Activated naive CD4-positive, alpha-beta T cell (primary cell): ENCODE data around the gene ZNF426.
"Not testable (repeated sequence)": the region's sequence is repeated elsewhere in the genome, so short reads cannot be mapped to it uniquely, and the experiment has no call there.

Source experiments
- DNase-seq, 4 experiments: peaks; one replicate each; lab custom pipeline; 2025; lab: John Stamatoyannopoulos, UW

The ZNF426 gene

GRCh38 chr19:9538183-9539058, at the start of gene ZNF426:
TSS of gene ZNF426 (minus strand) at chr19:9538645. CDS start at chr19:9536232, 2,413 bp downstream.
- peak; percentile 55 to 77 (median 66) for DNase-seq

DNA sequence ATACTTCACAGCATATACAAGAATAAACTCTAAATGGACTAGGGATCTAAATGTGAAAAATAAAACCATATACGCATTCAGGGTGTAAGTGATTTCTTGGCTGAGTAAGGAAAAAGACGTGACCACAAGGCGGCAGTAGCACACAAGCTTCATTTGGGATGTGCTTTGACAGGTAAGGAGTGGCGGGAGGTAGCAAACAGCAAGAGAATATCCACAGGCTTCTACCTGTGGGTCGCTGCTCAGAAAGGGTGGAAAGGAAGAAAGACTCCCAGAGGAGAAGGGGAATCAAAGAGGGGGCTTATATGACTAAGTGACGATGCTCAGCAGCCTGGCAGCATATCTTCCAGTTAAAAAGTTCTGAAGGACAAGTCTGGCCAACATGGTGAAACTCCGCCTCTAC, 48.3 kb upstream of the ZNF426 start:
- DNase-seq = peak; percentile 10 to 69 (median 54)

GRCh38 chr19:9584073-9584833, 45.8 kb upstream of the ZNF426 start, which contains the start of gene ZNF121:
TSS of gene ZNF121 (minus strand) at chr19:9584504. CDS start at chr19:9568097, 16,407 bp downstream.
- DNase-seq = peak; percentile 55 to 65 (median 64)

DNA sequence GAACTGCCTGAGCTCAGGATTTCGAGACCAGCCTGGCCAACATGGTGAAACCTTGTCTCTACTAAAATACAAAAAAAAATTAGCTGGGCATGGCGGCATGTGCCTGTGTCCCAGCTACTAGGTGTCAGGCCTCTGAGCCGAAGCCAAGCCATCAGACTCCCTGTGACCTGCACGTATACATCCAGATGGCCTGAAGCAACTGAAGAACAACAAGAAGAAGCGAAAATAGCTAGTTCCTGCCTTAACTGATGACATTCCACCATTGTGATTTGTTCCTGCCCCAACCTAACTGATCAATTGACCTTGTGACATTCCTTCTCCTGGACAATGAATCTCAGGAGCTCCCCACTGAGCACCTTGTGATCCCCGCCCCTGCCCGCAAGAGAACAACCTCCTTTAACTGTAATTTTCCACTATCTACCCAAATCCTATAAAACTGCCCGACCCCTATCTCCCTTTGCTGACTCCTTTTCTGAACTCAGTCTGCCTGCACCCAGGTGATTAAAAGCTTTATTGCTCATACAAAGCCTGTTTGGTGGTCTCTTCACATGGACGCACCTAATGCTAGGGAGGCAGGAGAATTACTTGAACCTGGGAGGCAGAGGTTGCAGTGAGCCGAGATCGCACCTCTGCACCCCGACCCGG, 43.8 kb upstream of the ZNF426 start:
- not testable (repeated sequence) for DNase-seq

- DNase-seq = no peak
Measured at GRCh38 chr19:9580728-9581127, 42.3 kb upstream of the ZNF426 start.

DNA sequence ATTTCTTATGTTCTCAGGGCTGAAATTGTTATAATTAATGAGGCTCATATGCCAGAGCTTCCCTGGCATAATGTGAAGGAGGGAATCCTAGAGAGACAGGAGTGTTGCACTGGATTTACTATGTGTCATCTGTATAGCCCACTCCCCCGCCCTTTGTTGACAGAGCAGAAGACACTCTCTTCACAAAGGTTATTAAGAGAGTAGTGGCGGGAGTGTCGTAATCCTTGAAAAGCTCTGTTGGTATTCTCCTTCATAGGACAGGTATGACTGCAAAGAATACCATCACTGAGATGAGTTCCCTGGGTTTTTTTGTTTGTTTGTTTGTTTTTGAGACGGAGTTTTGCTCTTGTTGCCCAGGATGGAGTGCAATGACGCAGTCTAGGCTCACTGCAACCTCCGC, 31.8 kb upstream of the ZNF426 start:
- no peak for DNase-seq

- DNase-seq = no peak
Measured at GRCh38 chr19:9566729-9567128, 28.3 kb upstream of the ZNF426 start.

DNA sequence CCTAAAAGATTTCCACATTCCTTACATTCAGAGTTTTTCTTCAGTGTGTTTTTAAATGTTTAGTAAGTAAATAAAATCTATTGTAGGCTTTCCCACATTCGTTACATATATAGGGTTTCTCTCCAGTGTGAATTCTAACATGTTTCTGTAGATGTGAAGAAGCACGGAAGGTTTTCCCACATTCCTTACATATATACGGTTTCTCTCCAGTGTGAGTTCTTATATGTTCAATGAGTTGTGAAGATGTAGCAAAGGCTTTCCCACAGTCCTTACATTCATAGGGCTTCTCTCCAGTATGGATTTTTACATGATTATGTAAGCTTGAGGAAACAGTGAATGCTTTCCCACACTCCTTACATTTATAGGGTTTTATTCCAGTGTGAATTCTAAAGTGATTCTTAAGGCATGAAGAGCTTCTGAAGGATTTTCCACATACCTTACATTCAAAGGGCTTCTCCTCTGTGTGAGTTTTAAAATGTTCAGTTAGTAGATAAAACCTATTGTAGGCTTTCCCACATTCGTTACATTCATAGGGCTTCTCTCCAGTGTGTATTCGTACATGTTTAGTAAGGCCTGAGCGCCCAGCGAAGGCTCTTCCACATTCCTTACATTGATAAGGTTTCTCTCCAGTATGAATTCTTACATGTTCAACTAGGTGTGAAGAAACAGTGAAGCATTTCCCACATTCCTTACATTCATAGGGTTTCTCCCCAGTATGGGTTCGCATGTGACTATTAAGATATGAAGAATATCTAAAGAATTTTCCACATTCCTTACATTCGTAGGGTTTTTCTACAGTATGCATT, 27.7 kb upstream of the ZNF426 start:
- DNase-seq = no peak

GRCh38 chr19:9552536-9553274, 14.3 kb upstream of the ZNF426 start:
- no peak for DNase-seq

- DNase-seq = no peak
Measured at GRCh38 chr19:9547870-9548269, 9.4 kb upstream of the ZNF426 start.

DNA sequence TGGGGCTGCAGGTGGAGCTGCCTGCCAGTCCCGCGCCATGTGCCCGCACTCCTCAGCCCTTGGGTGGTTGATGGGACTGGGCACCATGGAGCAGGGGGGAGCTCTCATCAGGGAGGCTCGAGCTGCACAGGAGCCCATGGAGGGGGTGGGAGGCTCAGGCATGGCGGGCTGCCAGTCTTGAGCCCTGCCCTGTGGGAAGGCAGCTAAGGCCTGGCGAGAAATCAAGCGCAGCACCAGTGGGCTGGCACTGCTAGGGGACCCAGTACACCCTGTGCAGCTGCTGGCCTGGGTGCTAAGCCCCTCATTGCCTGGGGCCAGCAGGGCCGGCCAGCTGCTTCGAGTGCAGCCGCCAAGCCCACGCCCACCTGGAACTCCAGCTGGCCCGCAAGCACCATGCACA, 2.8 kb upstream of the ZNF426 start:
- not testable (repeated sequence) for DNase-seq

DNA sequence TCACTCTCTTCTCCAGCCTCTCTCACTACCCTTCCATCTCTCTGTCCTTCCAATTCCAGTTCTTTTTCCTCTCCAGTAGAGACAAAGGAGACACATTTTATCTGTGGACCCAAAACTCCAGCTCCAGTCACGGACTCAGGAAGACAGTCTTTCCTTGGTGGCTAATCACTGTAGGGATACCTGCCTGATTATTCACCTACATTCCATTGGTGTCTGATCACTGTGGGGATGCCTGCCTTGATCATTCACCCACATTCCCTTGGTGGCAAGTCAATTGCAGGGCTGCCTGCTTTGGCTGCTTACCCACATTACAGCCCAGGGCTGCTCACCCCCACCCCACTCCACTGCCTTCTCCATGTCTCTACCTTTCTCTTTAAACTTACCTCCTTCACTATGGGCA, 1.5 kb upstream of the ZNF426 start:
- DNase-seq = not testable (repeated sequence)

- not testable (repeated sequence) for DNase-seq
Measured at GRCh38 chr19:9539201-9539600, 756 bp upstream of the ZNF426 start.

DNA sequence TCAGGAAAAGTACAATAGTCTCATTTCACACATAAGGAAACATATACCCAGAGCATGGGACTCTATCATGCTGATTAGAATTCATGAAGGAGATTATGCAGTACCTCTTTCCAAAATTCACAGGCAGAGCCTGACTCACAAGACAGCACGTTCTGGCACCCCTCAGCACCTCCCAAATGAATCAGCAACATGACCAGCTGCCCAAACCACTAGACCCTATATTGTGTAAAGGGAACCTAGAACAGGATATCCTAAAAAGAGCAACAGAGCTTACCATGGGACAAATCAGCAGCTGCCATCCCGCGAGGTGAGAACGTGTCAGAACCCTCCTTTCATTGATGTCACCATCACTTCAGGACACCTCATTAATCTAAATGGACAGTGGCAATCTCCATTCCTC, 2.5 kb downstream of the ZNF426 start:
- DNase-seq = no peak

DNA sequence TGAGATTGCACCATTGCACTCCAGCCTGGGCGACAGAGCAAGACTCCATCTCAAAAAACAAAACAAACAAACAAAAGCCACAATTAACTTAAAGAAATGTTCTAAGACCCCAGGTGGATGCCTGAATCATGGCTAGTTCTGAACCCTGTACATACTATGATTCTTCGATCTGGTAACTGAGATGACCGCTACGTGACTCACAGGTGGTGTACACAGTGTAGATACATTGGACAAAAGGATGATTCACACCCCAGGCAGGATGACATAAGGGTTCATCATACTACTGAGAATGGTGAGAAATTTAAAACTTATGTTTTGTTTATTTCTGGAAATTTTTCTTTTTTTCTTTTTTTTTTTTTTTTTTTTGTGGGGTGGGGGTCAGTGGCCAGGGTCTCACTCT, 6.5 kb downstream of the ZNF426 start:
- DNase-seq = no peak

- DNase-seq = no peak
Measured at GRCh38 chr19:9528757-9529336, 9.6 kb downstream of the ZNF426 start.

- DNase-seq = no peak
Measured at GRCh38 chr19:9523885-9524474, 14.5 kb downstream of the ZNF426 start.

- DNase-seq = no peak
Measured at GRCh38 chr19:9507285-9507684, 31.2 kb downstream of the ZNF426 start.

- no peak for DNase-seq
Measured at GRCh38 chr19:9500796-9501195, 37.6 kb downstream of the ZNF426 start.
